GM12878 (cell line): ENCODE measurements around the gene CACNA1S. TPM values are rescaled to one million over a fixed set of nuclear protein-coding genes. Genes with fewer than 3 reads are reported as not detected.

Experiments
- ATAC-seq: fragments of 200-7000 bp; cut with Tn5 transposase; 3 replicates; pipeline ENCODE4 v1.9.1; 2020; ENCODE audit warnings: mild to moderate bottlenecking, moderate library complexity
- BruUV-seq: library from RNA; stranded (reverse); fragments of 400-500 nt; replicated peaks from 2 replicates; lab custom pipeline; 2021; lab: Mats Ljungman, UMichigan
- CTCF ChIA-PET: fragments of 300-600 bp; sonication (Branson Sonifier 250); formaldehyde crosslinking; extraction: SDS; loops from one replicate; lab custom pipeline; 2021; ENCODE audit warnings: inconsistent platforms; lab: Yijun Ruan, JAX
- POLR2A ChIA-PET: fragments of 350-600 bp; formaldehyde crosslinking; extraction: SDS; loops from one replicate; lab custom pipeline; 2021; ENCODE audit warnings: inconsistent platforms; lab: Charles Lee
- RAD21 ChIA-PET: fragments of 300-600 bp; sonication (Branson Sonifier 250); formaldehyde crosslinking; loops from one replicate; lab custom pipeline; 2023; ENCODE audit warnings: antibody characterized with exemption; ENCODE audit not compliant: unreplicated experiment; lab: Charles Lee
- SMC1A ChIA-PET: fragments of 300-600 bp; sonication (Branson Sonifier 250); formaldehyde crosslinking; loops from one replicate; lab custom pipeline; 2023; ENCODE audit not compliant: unreplicated experiment, uncharacterized antibody; lab: Charles Lee
- DNase-seq: peaks from one replicate; pipeline ENCODE4 v3.0.0-alpha.2; 2011; ENCODE audit warnings: low read depth, low spot score
- FAIRE-seq: peaks from 3 replicates; lab custom pipeline; 2011; peaks lifted over from hg19 to GRCh38; lab: Jason Lieb, UNC
- H2AFZ ChIP-seq: 2 replicates; pipeline ENCODE4 v1.6.0; 2011; ENCODE audit warnings: low read depth, low read length, control low read depth; ENCODE audit not compliant: control insufficient read depth
- H3K27ac ChIP-seq: 2 replicates; pipeline ENCODE4 v1.5.1; 2011; ENCODE audit warnings: control low read depth; ENCODE audit not compliant: control insufficient read depth, insufficient read depth
- H3K27me3 ChIP-seq, 2 experiments: replicated peaks in 1 of 2; 2 replicates each; pipeline versions ENCODE4 v1.6.0 to v1.6.1; 2011; ENCODE audit warnings: low read length in 1 of 2; ENCODE audit not compliant: control insufficient read depth in 2 of 2, insufficient read depth in 2 of 2
- H3K36me3 ChIP-seq, 2 experiments: 2 replicates each; pipeline ENCODE4 v1.5.1; 2011; ENCODE audit warnings: low read length in 1 of 2; ENCODE audit not compliant: control insufficient read depth in 2 of 2, insufficient read depth in 2 of 2
- H3K4me1 ChIP-seq: 2 replicates; pipeline ENCODE4 v1.6.1; 2011; ENCODE audit warnings: mild to moderate bottlenecking, low read length, moderate library complexity, mixed read lengths; ENCODE audit not compliant: control insufficient read depth, insufficient read depth
- H3K4me2 ChIP-seq: 2 replicates; pipeline ENCODE4 v1.6.0; 2011; ENCODE audit warnings: control low read depth; ENCODE audit not compliant: control insufficient read depth, insufficient read depth
- H3K4me3 ChIP-seq: fragments of 200-600 bp; sonication (generic); 2 replicates; pipeline ENCODE4 v1.5.1; 2016
- H3K79me2 ChIP-seq: 2 replicates; pipeline ENCODE4 v1.6.0; 2011; ENCODE audit warnings: low read length; ENCODE audit not compliant: control insufficient read depth, insufficient read depth
- H3K9ac ChIP-seq: 2 replicates; pipeline ENCODE4 v1.8.0; 2011; ENCODE audit warnings: low read length, control low read depth, mixed read lengths; ENCODE audit not compliant: control insufficient read depth, insufficient read depth
- H3K9me3 ChIP-seq: replicated peaks from 3 replicates; pipeline ENCODE4 v1.5.1; 2011; ENCODE audit warnings: mild to moderate bottlenecking, low read length; ENCODE audit not compliant: control insufficient read depth, insufficient read depth
- H4K20me1 ChIP-seq: 2 replicates; pipeline ENCODE4 v1.6.0; 2011; ENCODE audit not compliant: control insufficient read depth, insufficient read depth
- CHD1 ChIP-seq: IDR thresholded peaks from 2 replicates; pipeline ENCODE4 v1.6.1; 2012; ENCODE audit warnings: low read depth, low read length, improper control_type of control experiment
- CREB1 ChIP-seq: IDR thresholded peaks from 2 replicates; pipeline ENCODE4 v1.6.1; 2012; ENCODE audit warnings: low read depth, mild to moderate bottlenecking, inconsistent platforms
- DPF2 ChIP-seq: fragments of 450-650 bp; IDR thresholded peaks from 2 replicates; pipeline ENCODE4 v1.6.1; 2017; ENCODE audit warnings: mild to moderate bottlenecking
- ETV6 ChIP-seq, 2 experiments: fragments of 450-650 bp in 1 of 2; IDR thresholded peaks in 1 of 2; conservative IDR thresholded peaks in 1 of 2; 2 replicates each; pipeline ENCODE4 v1.6.1; 2014; ENCODE audit warnings: antibody characterized with exemption in 1 of 2, borderline replicate concordance in 1 of 2, low read depth in 1 of 2, mild to moderate bottlenecking in 1 of 2, moderate library complexity in 1 of 2
- RB1 ChIP-seq: fragments of 450-650 bp; formaldehyde crosslinking; IDR thresholded peaks from 2 replicates; pipeline ENCODE4 v1.6.1; 2017; ENCODE audit warnings: mild to moderate bottlenecking, borderline replicate concordance
- SP1 ChIP-seq: IDR thresholded peaks from one replicate; pipeline ENCODE4 v1.6.1; 2011; ENCODE audit warnings: low read depth, low read length
- TCF12 ChIP-seq: IDR thresholded peaks from 2 replicates; pipeline ENCODE4 v1.6.1; 2011; ENCODE audit warnings: low read depth, mild to moderate bottlenecking, low read length
- YY1 ChIP-seq: IDR thresholded peaks from 2 replicates; pipeline ENCODE4 v1.6.1; 2011; ENCODE audit warnings: low read depth, mild to moderate bottlenecking, low read length
- ZNF274 ChIP-seq: IDR thresholded peaks from one replicate; pipeline ENCODE4 v1.8.0; 2011; ENCODE audit not compliant: insufficient read length, insufficient read depth
- WGBS: methylation state at CpG from one replicate; pipeline ENCODE4 v1.1.6; 2016; ENCODE audit warnings: low lambda C conversion rate; ENCODE audit not compliant: insufficient replicate concordance, insufficient coverage; ENCODE audit errors: missing lambda C conversion rate; 5-methylcytosine and 5-hydroxymethylcytosine counted together
- in situ Hi-C: fragments of 300-500 bp; cut with MboI; formaldehyde crosslinking; loops from 9 replicates; pipeline ENCODE4 v1.14.3; 2018; ENCODE audit warnings: mixed read lengths
- intact Hi-C: fragments of 100-400 bp; cut with micrococcal nuclease; formaldehyde crosslinking; loops from one replicate; pipeline ENCODE4 v1.14.2; 2022; ENCODE audit not compliant: unreplicated experiment
- polyA plus RNA-seq, 11 experiments: library from polyadenylated mRNA; depleted of rRNA in 4 of 11; unstranded in 6 of 11; stranded (reverse) in 5 of 11; fragments of >200 nt; fragmentation: Nextera tagmentation in 4 of 11; fragmentation: Illumina TruSeq in 1 of 11; extraction: Ambion mirVana in 4 of 11; extraction: Trizol in 1 of 11; gene quantifications; 1 replicate in 1 of 11; 2 replicates in 10 of 11; pipeline versions ENCODE4 v1.2.1 to v1.2.3, GENCODE V29; 2011 to 2016; ENCODE audit warnings: inconsistent platforms in 2 of 11, missing spikeins in 2 of 11, low read depth in 1 of 11
- total RNA-seq, 4 experiments: library from RNA; depleted of rRNA in 3 of 4; stranded (reverse); fragments of >200 nt in 3 of 4; fragmentation: Illumina TruSeq in 1 of 4; extraction: Trizol in 1 of 4; gene quantifications; 2 replicates each; pipeline versions ENCODE4 v1.2.1 to v1.2.3, GENCODE V29; 2013 to 2021
- TF ChIP-seq, protein P1 (sequence below): fragments of 150-350 bp; IDR thresholded peaks from 2 replicates; pipeline ENCODE4 v1.6.1; 2016; ENCODE audit warnings: low read depth, low read length

CACNA1S gene
- total and polyA plus RNA-seq, 10 of the 15 experiments (the other 5 are each of a cell fraction or from before 2014, with no cell fraction given): under 0.01 to 0.04 (median 0.02) TPM; not detected in 6

DNA sequence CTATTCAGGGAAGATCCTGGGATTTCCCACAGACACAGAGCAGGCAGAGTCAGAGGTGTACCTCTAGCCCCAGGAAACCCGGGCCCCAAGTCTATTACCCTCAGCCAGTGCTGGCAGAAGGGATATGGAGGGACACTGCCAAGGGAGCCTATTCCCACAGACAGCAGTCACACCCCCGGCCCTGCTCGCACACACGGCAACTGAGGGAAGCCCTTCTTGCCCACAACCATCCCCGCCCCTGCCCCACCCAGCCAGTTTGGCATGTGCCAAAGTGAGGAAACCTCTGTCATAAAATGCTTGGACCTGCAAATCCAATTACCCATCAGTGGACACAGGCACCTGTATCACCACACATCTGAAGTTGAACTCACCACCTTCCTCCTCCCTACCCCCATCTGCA, 6.5 kb downstream of the CACNA1S start:
- in situ Hi-C loops (no loop called here), intact Hi-C loops (no loop called here)
- Histone ChIP-seq H2AFZ (no peak overlapping the region), H3K27ac (no peak overlapping the region), H3K9me3 (no peaks in the 10 kb centered on the region), H3K27me3 (peaks cover 0 to 2% of the 10 kb centered on the region in 2 experiments; a peak in 2 of 4 replicates), H3K9ac (no peak overlapping the region), H4K20me1 (no peaks in the 10 kb centered on the region), H3K4me1 (no peaks in the 10 kb centered on the region), H3K36me3 (no peaks in the 10 kb centered on the region), H3K4me3 (no peak overlapping the region), H3K79me2 (no peaks in the 10 kb centered on the region), H3K4me2 (no peak overlapping the region)
- ChIA-PET POLR2A (no interaction called here), SMC1A (no interaction called here), RAD21 (no interaction called here), CTCF (no interaction called here)
- no peak for ATAC-seq
- DNase-seq: no peak
- TF ChIP-seq SP1 (no peak), CREB1 (no peak), CHD1 (no peak), YY1 (no peak), TCF12 (no peak), ZNF274 (no peak), RB1 (no peak), ETV6 (conservative IDR thresholded peaks at IDR 0.05 in 1 of 2, IDR thresholded peaks at IDR 0.05 in 1 of 2; ENCODE audit: borderline replicate concordance in 1 of 2, low read depth in 1 of 2) (no peak), DPF2 (no peak)
- TF ChIP-seq, protein P1, sequence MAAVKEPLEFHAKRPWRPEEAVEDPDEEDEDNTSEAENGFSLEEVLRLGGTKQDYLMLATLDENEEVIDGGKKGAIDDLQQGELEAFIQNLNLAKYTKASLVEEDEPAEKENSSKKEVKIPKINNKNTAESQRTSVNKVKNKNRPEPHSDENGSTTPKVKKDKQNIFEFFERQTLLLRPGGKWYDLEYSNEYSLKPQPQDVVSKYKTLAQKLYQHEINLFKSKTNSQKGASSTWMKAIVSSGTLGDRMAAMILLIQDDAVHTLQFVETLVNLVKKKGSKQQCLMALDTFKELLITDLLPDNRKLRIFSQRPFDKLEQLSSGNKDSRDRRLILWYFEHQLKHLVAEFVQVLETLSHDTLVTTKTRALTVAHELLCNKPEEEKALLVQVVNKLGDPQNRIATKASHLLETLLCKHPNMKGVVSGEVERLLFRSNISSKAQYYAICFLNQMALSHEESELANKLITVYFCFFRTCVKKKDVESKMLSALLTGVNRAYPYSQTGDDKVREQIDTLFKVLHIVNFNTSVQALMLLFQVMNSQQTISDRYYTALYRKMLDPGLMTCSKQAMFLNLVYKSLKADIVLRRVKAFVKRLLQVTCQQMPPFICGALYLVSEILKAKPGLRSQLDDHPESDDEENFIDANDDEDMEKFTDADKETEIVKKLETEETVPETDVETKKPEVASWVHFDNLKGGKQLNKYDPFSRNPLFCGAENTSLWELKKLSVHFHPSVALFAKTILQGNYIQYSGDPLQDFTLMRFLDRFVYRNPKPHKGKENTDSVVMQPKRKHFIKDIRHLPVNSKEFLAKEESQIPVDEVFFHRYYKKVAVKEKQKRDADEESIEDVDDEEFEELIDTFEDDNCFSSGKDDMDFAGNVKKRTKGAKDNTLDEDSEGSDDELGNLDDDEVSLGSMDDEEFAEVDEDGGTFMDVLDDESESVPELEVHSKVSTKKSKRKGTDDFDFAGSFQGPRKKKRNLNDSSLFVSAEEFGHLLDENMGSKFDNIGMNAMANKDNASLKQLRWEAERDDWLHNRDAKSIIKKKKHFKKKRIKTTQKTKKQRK: no peak
- FAIRE-seq: no peak
- BruUV-seq: no TSS peak
- 0% methylated on average over 3 of the region's 5 CpGs for WGBS
